Activated gamma-delta T cell treated with Interleukin-2 at 50 U/mL for 16 hours (primary cell): ENCODE data around the gene TMEM52.

ENCODE experiments used
- DNase-seq: peaks from one replicate; pipeline ENCODE4 v3.0.0-alpha.2; 2020

TMEM52 gene

GRCh38 chr1:1918901-1919303, at the start of gene TMEM52:
Gene TMEM52, minus strand, starts transcription at chr1:1919279. Its CDS starts 14 bp downstream, at chr1:1919265.
- DNase-seq = no peak

DNA sequence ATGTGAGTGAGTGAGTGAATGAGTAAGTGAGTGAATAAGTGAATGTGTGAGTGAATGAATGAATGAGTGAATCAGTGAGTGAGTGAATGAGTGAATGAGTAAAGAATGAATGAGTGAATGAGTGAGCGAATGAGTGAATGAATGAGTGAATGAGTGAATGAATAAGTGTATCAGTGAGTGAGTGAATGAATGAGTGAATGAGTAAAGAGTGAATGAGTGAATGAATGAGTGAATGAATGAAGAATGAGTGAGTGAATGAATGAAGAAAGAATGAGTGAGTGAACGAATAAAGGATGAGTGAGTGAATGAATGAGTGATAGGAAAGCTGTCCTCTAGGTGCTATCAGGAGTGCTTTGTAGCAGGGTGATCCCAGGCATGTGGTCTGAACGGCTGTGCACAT, 48.8 kb upstream of the TMEM52 start:
- no peak for DNase-seq

GRCh38 chr1:1967151-1967550, 48.1 kb upstream of the TMEM52 start:
- DNase-seq = no peak

- no peak for DNase-seq
Measured at GRCh38 chr1:1966071-1966740, 47.1 kb upstream of the TMEM52 start.

GRCh38 chr1:1965546-1965945, 46.5 kb upstream of the TMEM52 start:
- DNase-seq = no peak

GRCh38 chr1:1964811-1965210, 45.7 kb upstream of the TMEM52 start:
- no peak for DNase-seq

GRCh38 chr1:1963570-1963969, 44.5 kb upstream of the TMEM52 start:
- no peak for DNase-seq

GRCh38 chr1:1962752-1963151, 43.7 kb upstream of the TMEM52 start:
- no peak for DNase-seq

DNA sequence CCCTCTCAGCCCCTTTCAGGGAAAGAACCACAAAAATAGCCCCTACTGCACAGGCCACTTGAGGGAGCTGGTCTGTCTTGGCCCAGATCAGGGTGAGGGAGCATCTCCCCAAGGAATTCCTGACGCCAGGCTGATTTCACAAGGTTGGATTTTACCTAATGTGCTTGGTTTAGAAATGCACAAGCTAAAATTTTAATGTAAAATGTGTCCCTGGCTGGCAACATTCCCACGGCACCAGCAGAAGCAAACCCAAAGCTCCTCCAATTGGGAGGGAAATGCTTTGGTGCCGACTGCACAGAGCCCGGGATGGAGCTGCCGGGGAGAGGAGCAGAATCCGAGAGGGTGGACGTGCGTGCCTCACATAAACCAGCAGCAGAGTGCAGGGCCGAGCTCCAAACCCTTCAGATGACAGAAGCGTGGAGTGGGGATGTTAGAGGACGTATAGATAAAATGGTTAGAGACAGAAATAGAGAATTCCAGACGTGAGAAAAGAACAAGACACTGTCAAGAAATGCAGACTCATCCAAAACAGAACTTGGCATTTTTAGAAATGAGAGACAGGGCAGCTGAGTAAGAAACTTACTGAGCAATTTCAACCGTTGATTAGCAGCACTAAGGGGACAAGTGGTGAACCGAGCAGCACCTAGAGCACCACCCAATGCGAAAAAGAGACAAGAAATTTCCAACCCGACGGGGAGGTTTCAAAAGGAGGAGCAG, 41.6 kb upstream of the TMEM52 start:
- DNase-seq = no peak

DNA sequence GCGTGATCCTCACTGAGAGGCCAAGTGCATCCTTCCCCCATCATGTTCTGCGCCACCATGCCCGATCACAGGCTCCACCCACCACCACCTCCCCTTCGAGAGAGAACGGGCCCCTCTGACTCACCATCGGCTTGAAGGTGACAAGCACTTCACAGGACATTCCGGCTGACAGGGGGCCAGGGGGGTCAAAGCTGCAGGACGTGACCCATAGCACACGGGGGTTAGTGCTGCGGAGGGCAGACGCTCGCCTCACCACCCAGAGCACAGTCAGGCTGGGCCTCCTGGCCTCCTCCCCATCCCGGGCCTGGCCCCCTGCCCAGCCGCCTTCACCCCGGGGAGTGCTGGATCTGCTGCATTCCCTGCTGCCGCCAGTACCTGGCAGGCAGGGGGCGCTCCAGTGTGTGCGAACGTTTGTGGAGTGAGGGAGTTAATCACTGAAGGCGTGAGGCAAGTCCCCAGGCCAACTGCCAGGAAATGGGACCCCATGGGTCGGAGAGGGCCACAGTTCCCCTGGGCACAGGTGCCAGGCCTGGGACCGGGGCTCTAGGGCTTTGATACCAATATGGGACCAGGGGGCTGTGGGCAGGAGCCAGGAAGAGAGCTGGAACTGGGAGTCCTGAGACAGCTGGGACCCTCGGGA, 40.9 kb upstream of the TMEM52 start:
- DNase-seq = peak; percentile 50

DNA sequence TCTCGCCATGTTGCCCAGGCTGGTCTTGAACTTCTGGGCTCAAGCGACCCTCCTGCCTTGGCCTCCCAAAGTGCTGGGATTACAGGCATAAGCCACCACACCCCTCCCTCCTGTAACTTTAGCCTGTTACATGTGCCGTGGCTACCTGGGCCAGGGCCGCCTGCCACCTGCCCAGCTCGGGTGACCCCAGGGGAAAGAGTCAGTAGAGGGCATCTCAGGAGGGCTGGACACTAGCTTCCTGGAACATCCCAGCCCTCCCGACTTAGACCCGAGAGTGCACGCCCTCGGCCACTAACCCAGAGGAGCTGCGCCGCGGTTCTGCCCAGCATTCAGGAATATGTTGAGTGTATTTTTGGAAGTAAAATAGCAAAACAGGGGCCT, 40.4 kb upstream of the TMEM52 start:
- DNase-seq = no peak

DNA sequence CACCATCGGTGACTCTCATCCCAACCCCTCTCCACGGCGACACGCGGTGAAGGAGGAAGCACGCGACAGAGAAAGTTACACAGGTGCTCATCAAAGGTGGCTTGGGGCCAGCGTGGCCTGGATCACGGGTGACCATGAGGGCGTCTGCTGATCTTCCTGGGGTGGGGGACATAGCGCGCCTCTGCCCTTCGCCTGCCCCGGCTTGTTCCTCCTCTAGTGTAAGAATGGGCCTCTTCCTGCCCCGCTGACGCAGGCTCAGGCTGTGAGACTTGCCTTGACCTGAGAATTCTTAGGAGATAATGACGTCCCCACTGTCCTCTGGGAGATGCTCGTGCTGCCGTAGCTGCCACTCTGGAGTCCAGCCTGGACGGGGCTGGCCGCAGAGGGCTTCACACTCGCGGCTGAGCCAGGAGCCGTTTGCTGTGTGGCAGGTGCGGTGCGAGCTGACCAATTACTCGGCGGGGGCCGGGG, 39.0 kb upstream of the TMEM52 start:
- no peak for DNase-seq

DNA sequence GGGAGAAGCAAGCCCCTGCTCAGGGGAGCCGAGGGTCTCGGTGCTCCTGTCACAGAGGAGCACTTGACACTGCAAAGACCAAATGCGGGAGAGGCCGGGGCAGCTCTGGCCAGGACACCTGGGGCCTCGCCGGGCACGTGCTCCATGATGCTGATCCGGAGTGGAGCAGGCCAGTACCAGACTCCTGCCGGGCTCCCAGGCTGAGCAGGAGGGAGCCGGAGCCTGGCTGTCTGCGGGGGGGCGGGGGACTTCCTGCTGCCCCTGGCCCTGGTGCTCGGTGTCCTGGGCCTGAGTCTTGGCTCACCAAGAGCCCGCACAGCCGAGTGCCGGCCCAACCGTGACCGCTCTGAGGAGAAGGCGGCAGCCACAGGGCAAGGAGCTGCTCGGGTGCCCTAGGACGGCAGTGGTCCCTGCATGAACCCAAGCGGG, 38.5 kb upstream of the TMEM52 start:
- no peak for DNase-seq

GRCh38 chr1:1956586-1957532, 37.8 kb upstream of the TMEM52 start:
- no peak for DNase-seq

GRCh38 chr1:1956101-1956500, 37.0 kb upstream of the TMEM52 start:
- no peak for DNase-seq

DNA sequence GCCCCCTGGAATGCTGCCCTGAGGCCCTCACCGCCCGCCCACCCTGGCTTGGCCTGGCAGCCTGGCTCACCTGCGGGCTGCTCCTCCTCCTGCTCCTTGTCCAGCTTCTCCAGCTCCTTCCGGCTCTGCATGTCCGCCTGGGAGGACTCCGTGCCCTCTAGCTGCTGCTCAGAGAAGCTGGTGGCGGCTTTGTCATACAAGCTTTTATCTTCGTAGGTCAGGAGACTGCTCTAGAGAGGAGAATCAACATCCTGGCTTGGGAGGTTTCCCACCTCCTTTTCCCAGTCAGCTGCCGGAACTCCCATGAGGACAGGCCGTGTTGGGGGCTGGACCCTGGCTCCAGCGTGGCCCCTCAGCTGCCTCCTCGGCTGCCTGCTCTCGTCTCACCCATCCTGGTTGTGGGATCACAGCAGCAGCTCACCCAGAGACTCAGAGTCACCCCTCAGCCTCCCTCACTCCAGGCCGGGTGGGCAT, 36.6 kb upstream of the TMEM52 start:
- no peak for DNase-seq

DNA sequence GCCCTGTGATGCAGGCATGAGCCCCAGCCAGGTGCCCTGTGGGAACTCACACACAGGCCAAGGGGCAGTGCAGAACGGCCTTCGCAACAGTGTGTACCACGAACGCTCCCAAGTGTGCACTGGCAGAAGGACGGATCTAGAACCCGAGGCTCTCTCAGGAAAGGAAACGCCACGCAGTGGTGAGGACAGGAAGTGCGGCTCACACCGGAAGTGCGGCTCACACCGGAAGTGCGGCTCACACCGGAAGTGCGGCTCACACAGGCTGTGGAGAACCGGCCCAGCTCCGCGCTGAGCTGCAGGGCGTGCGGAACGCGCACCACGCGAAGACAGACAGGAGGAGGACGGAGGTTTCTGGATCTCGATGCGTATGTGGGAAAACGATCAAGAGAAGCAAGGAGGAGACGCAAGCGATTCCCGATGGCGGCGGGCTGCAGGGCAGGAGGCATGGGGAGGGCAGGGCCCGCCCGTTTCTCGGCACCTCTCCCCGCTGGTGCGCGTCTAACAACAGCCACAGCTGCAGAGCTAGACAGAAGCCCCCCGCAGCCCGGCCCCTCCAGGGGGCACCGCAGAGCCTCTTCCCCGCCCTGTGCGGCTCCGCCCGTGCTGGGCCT, 35.9 kb upstream of the TMEM52 start:
- no peak for DNase-seq

GRCh38 chr1:1954015-1954414, 34.9 kb upstream of the TMEM52 start:
- no peak for DNase-seq

DNA sequence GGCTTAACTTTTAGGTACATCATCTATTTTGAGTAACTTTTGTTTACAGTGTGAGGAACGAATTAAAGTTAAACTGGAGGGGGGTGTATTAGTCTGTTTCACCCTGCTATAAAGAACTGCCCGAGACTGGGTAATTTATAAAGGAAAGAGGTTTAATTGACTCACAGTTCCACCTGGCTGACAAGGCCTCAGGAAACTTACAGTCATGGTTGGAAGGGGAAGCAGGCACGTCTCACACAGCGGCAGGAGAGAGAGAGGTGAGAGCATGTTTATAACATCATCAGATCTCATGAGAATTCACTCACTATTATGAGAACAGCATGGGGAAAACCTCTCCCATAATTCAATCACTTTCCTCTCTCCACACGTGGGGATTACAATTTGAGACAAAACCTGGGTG, 31.9 kb upstream of the TMEM52 start:
- no peak for DNase-seq

GRCh38 chr1:1948783-1949182, 29.7 kb upstream of the TMEM52 start:
- no peak for DNase-seq

- no peak for DNase-seq
Measured at GRCh38 chr1:1947493-1947892, 28.4 kb upstream of the TMEM52 start.

GRCh38 chr1:1946540-1946939, 27.5 kb upstream of the TMEM52 start:
- DNase-seq = no peak
